ENCODE data around the gene ASB11.

- TF ChIP-seq ARNT (IDR thresholded peaks at IDR 0.05) (no peak), PKNOX1 (IDR thresholded peaks at IDR 0.05) (no peak), FOXM1 (IDR thresholded peaks at IDR 0.05; ENCODE audit: borderline replicate concordance) (no peak), TARDBP (IDR thresholded peaks at IDR 0.05) (no peak), CTBP1 (IDR thresholded peaks at IDR 0.05; ENCODE audit: borderline replicate concordance) (no peak)
These were observed 17.2 kb downstream of the ASB11 start for GRCh38 chrX:15298201-15298600.
